BJ (cell line): Measurements from ENCODE around the gene PCDH9. TPM values are rescaled to one million over a fixed set of nuclear protein-coding genes. Genes with fewer than 3 reads are reported as not detected.
A peak's percentile ranks its signal among the peaks of the same experiment; 100 is the strongest.

Experiments
- CTCF ChIA-PET: fragments of 350-600 bp; formaldehyde crosslinking; extraction: SDS; loops from one replicate; lab custom pipeline; 2021; ENCODE audit warnings: antibody characterized with exemption, inconsistent platforms; lab: Yijun Ruan, JAX
- POLR2A ChIA-PET: fragments of 300-600 bp; sonication (Branson Sonifier 250); formaldehyde crosslinking; extraction: SDS; loops from one replicate; lab custom pipeline; 2021; ENCODE audit warnings: antibody characterized with exemption; lab: Charles Lee
- DNase-seq: peaks from one replicate; pipeline ENCODE4 v3.0.0-alpha.2; 2011; ENCODE audit warnings: low read depth
- H3K27me3 ChIP-seq: 2 replicates; pipeline ENCODE4 v1.6.0; 2011; ENCODE audit warnings: low read length; ENCODE audit not compliant: control insufficient read depth, insufficient read depth
- H3K36me3 ChIP-seq: 2 replicates; pipeline ENCODE4 v1.5.1; 2011; ENCODE audit warnings: low read length; ENCODE audit not compliant: control insufficient read depth, insufficient read depth
- H3K4me3 ChIP-seq: 2 replicates; pipeline ENCODE4 v1.5.1; 2011; ENCODE audit warnings: low read depth, mild to moderate bottlenecking, control low read depth, low read length
- CTCF ChIP-seq: IDR thresholded peaks from 2 replicates; pipeline ENCODE4 v1.5.1; 2011; ENCODE audit warnings: low read depth, mild to moderate bottlenecking, control low read depth, inconsistent platforms, low read length, moderate library complexity; ENCODE audit not compliant: insufficient read depth
- polyA plus RNA-seq: library from polyadenylated mRNA; depleted of rRNA; stranded (reverse); fragments of >200 nt; gene quantifications from 2 replicates; pipeline ENCODE4 v1.2.3, GENCODE V29; 2011

PCDH9 gene
- polyA plus RNA-seq, 1 experiment = 2.3 TPM

- CTCF ChIA-PET = no interaction called here
- H3K4me3 ChIP-seq = no peak overlapping the region
- no peaks in the 10 kb centered on the region for H3K27me3 ChIP-seq
- TF ChIP-seq CTCF = no peak
- POLR2A ChIA-PET = no interaction called here
- DNase-seq = no peak
- H3K36me3 ChIP-seq = no peaks in the 10 kb centered on the region
Measured at GRCh38 chr13:66781241-66781640, 448.9 kb downstream of the PCDH9 start.

GRCh38 chr13:66780814-66781213 is 449.3 kb downstream of the PCDH9 start:
- ChIA-PET CTCF (no interaction called here), POLR2A (no interaction called here)
- no peaks in the 10 kb centered on the region for H3K27me3 ChIP-seq
- TF ChIP-seq CTCF = no peak
- peak; percentile 27 for DNase-seq
- H3K4me3 ChIP-seq = no peak overlapping the region
- no peaks in the 10 kb centered on the region for H3K36me3 ChIP-seq

GRCh38 chr13:66778461-66778860 is 451.7 kb downstream of the PCDH9 start:
- no peak for DNase-seq
- Histone ChIP-seq H3K27me3 (no peaks in the 10 kb centered on the region), H3K36me3 (no peaks in the 10 kb centered on the region), H3K4me3 (no peak overlapping the region)
- TF ChIP-seq CTCF = no peak
- ChIA-PET CTCF (interaction anchor here (0.6 kb wide), 1 partner anchor 289 kb away, joined by 5 read pairs; no protein-coding TSS in a partner anchor), POLR2A (no interaction called here)

GRCh38 chr13:66775196-66775595 is 454.9 kb downstream of the PCDH9 start:
- no peaks in the 10 kb centered on the region for H3K36me3 ChIP-seq
- ChIA-PET POLR2A (no interaction called here), CTCF (no interaction called here)
- DNase-seq = no peak
- no peaks in the 10 kb centered on the region for H3K27me3 ChIP-seq
- H3K4me3 ChIP-seq = no peak overlapping the region
- no peak for TF ChIP-seq CTCF

GRCh38 chr13:66774046-66774445 is 456.1 kb downstream of the PCDH9 start:
- POLR2A ChIA-PET = no interaction called here

More at GRCh38 chr13:66774046-66774445, 456.1 kb downstream of the PCDH9 start:
- CTCF ChIA-PET = no interaction called here
- Histone ChIP-seq H3K27me3 (no peaks in the 10 kb centered on the region), H3K36me3 (no peaks in the 10 kb centered on the region), H3K4me3 (no peak overlapping the region)
- no peak for DNase-seq
- no peak for TF ChIP-seq CTCF
